Measurements from ENCODE around the gene PCNX2. TPM values are rescaled to one million over a fixed set of nuclear protein-coding genes. Genes with fewer than 3 reads are reported as not detected.

PCNX2 gene
- total and polyA plus RNA-seq, 2 of the 8 experiments (the other 6 are each of a cell fraction or from before 2014, with no cell fraction given), result 46.1 to 57.6 TPM

GRCh38 chr1:233230011-233230410, 65.5 kb downstream of the PCNX2 start:
- no peaks in the 10 kb centered on the region for H3K79me1 ChIP-seq (ENCODE audit: low read depth, low read length)
- no peak overlapping the region for H3K23ac ChIP-seq (ENCODE audit: insufficient read length)
- H4K8ac ChIP-seq (ENCODE audit: extremely low read depth, insufficient read depth, low read length), result no peak overlapping the region
- no peaks in the 10 kb centered on the region for H3K23me2 ChIP-seq (ENCODE audit: low read depth, low read length)
- 95% methylated on average over 2 of the region's 2 CpGs; no CpG with 5 or more reads in 1 of the 2 experiments for WGBS, 2 experiments (ENCODE audit: extremely low coverage in 1 of 2, insufficient coverage in 1 of 2, insufficient read length in 1 of 2, insufficient replicate concordance in 2 of 2, low coverage in 1 of 2, low lambda C conversion rate in 2 of 2, missing lambda C conversion rate in 1 of 2)
- no peak overlapping the region for H2BK120ac ChIP-seq (replicated peaks; ENCODE audit: low read depth, low read length)
- no peak for TF ChIP-seq BACH1 (IDR thresholded peaks at IDR 0.05; ENCODE audit: low read length)
- TF ChIP-seq ASH2L (IDR thresholded peaks at IDR 0.05; ENCODE audit: low read length), result no peak
- TF ChIP-seq SIRT6 (IDR thresholded peaks at IDR 0.05; ENCODE audit: low read length), result no peak
- no peak for TF ChIP-seq HDAC6 (IDR thresholded peaks at IDR 0.05; ENCODE audit: low read depth, low read length)
- TF ChIP-seq EZH2 (IDR thresholded peaks at IDR 0.05; ENCODE audit: low read depth, low read length, severe bottlenecking), result no peak
- CTCF ChIA-PET (ENCODE audit: partially characterized antibody), result no interaction called here
- H3K56ac ChIP-seq (replicated peaks; ENCODE audit: insufficient read length, low read depth, low read length), result no peak overlapping the region
- POLR2A ChIA-PET (ENCODE audit: partially characterized antibody), result interaction anchor here (1.0 kb wide), 1 partner anchor 20 kb away, joined by 3 read pairs; no protein-coding TSS in a partner anchor
- H3K9ac ChIP-seq (replicated peaks in 1 of 4; ENCODE audit: extremely low read depth in 1 of 4, low read depth in 3 of 4, low read length in 3 of 4), result no peak overlapping the region
- no peak for DNase-seq (ENCODE audit: low read depth in 1 of 2, low spot score in 2 of 2)
- no peak overlapping the region for H2BK12ac ChIP-seq (ENCODE audit: low read depth, low read length)
- peaks cover 3 to 4% of the 10 kb centered on the region in 2 experiments for H4K20me1 ChIP-seq (replicated peaks in 1 of 2; ENCODE audit: control insufficient read depth in 1 of 2, insufficient read depth in 2 of 2, low read length in 2 of 2)
- no peak overlapping the region for H3K4me3 ChIP-seq (ENCODE audit: extremely low read depth in 1 of 4, insufficient read depth in 2 of 4, low read depth in 3 of 4, low read length in 4 of 4)
- H3K18ac ChIP-seq (ENCODE audit: extremely low read depth, low read length), result no peak overlapping the region
- H3K4ac ChIP-seq (replicated peaks; ENCODE audit: insufficient read length, low read depth, low read length), result no peak overlapping the region
- no peak overlapping the region for H4K91ac ChIP-seq (replicated peaks; ENCODE audit: insufficient read length, low read length)
- no peaks in the 10 kb centered on the region for H3K79me2 ChIP-seq (ENCODE audit: control insufficient read depth in 1 of 2, insufficient read depth in 2 of 2, low read length in 2 of 2)
- FAIRE-seq, result no peak
- no peak overlapping the region for H2BK15ac ChIP-seq (ENCODE audit: low read length)
- H3K27ac ChIP-seq (ENCODE audit: low read depth, low read length), result no peak overlapping the region
- H3K4me2 ChIP-seq (ENCODE audit: insufficient read depth in 1 of 2, low read depth in 2 of 2, low read length in 2 of 2), result no peak overlapping the region
- H3K4me1 ChIP-seq (replicated peaks in 1 of 4; ENCODE audit: control insufficient read depth in 3 of 4, insufficient read depth in 4 of 4, low read length in 3 of 4), result no peaks in the 10 kb centered on the region
- no peak overlapping the region for H2BK20ac ChIP-seq (ENCODE audit: low read length)
- H3K14ac ChIP-seq (ENCODE audit: insufficient read length), result no peak overlapping the region
- no peak overlapping the region for H2AK5ac ChIP-seq (ENCODE audit: low read depth, low read length)
- H2AFZ ChIP-seq (ENCODE audit: low read length), result no peak overlapping the region
- no peak overlapping the region for H2BK5ac ChIP-seq (ENCODE audit: low read depth, low read length)
- H3K36me3 ChIP-seq (ENCODE audit: control insufficient read depth in 2 of 4, insufficient read depth in 4 of 4, low read length in 3 of 4), result peaks cover 0 to 26% (median 15%) of the 10 kb centered on the region in 4 experiments; a peak in 6 of 8 replicates
- H3K27me3 ChIP-seq (replicated peaks in 1 of 4; ENCODE audit: control insufficient read depth in 3 of 4, extremely low read depth in 1 of 4, insufficient read depth in 3 of 4, low read length in 3 of 4), result peaks cover 0 to 1% (median 0%) of the 10 kb centered on the region in 4 experiments; a peak in 1 of 7 replicates
- no peaks in the 10 kb centered on the region for H3K9me3 ChIP-seq (ENCODE audit: insufficient read depth in 2 of 2, low read depth in 1 of 2, low read length in 1 of 2)
- no peak overlapping the region for H4K5ac ChIP-seq (ENCODE audit: insufficient read length, low read depth, low read length)
